Measurements from ENCODE around the gene MTHFSD.

MTHFSD gene

GRCh38 chr16:86528061-86528929, 26.7 kb downstream of the MTHFSD start:
- no peak for DNase-seq

DNA sequence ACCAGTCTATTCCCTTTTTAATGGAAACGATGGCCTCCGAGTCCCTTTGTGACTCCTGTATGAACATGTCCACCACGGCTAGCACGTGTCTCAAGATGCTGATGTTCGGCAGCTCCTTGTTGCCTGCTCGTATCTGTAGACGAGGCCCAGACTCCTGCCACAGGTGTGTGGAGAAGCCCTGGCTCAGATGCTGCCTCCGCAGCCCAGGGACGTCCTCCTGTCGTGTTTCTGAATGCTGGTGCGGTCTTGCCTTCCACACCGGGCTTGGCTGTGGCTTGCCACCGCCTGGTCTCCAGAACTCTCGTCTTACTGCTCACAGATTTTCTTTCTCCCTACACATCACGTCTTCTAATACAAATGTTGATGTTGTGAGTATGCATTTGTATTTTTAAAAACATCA, 27.7 kb downstream of the MTHFSD start:
- DNase-seq, result no peak

DNA sequence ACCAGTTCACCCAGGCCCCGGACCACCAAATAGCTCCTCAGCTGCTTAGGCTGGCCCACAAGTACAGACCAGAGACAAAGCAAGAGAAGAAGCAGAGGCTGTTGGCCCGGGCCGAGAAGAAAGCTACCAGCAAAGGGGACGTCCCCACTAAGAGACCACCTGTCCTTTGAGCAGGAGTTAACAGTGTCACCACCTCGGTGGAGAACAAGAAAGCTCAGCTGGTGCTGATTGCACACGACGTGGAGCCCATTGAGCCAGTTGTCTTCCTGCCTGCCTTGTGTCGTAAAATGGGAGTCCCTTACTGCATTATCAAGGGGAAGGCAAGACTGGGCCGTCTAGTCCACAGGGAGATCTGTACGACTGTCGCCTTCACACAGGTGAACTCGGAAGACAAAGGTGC, 29.3 kb downstream of the MTHFSD start:
- DNase-seq, result no peak

DNA sequence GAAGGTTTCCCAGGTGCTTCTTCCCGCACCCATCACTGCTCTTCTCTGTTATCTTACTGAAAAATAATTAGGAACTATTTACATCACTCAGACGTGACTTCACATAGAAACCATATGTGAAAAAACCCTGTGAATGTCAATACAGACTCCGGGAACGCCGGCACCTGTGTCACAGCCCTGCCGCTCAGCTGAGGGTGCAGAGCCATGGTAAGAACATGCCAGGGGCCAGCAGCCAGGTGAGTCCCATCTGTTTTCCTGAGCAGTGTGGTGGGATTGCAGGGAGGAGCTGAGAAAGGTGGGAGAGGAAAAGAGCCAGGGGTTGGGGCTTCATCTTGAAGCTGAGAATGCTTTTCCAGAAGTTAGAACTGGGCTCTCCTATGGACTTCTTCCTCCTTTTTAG, 31.0 kb downstream of the MTHFSD start:
- no peak for DNase-seq

- DNase-seq, result no peak
Measured at GRCh38 chr16:86523166-86523740, 31.8 kb downstream of the MTHFSD start.

GRCh38 chr16:86522634-86523033, 32.4 kb downstream of the MTHFSD start:
- DNase-seq, result no peak

- DNase-seq, result no peak
Measured at GRCh38 chr16:86521236-86522197, 33.5 kb downstream of the MTHFSD start.

DNA sequence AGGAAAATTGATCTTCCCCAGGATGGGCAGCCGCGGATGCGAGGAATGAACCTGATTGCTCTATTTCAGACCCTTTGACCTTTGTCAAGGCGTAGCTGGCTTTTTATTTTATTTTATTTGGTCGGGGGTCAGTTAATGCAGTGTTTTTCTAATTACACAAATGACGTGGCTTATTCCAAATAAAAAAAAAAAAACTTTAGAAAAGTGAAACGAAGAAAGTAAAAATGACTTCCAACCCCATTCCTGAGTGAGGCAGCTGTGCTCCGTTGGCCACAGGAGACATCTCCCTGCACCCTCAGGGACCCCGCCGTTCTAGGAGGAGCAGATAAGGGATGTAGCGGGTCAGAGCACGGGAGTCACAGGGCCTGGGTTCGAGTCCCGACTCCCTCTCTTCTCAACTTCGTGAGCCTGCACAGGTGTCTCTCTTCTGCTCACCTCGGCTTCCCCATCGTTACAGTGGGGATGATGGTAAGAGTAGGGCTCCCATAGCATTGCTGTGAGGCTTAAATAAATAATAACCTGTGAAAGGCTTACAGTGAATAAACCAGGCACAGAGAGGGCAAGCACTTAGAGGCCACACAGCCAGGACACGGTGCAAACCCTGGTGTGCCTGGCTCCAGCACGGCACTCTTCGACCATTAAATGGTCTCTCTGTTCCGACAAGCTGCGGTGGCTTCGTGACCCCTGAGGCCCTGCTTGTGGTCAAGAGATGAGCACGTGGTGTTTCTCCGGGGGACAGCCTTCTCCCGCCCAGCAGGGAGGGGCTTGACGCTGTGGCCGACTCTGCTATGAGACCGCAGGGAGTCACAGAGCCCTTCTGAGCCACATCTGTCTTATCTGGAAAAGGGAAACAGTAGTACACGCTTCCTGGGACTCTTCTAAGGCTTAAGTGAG, 34.5 kb downstream of the MTHFSD start:
- no peak for DNase-seq

DNA sequence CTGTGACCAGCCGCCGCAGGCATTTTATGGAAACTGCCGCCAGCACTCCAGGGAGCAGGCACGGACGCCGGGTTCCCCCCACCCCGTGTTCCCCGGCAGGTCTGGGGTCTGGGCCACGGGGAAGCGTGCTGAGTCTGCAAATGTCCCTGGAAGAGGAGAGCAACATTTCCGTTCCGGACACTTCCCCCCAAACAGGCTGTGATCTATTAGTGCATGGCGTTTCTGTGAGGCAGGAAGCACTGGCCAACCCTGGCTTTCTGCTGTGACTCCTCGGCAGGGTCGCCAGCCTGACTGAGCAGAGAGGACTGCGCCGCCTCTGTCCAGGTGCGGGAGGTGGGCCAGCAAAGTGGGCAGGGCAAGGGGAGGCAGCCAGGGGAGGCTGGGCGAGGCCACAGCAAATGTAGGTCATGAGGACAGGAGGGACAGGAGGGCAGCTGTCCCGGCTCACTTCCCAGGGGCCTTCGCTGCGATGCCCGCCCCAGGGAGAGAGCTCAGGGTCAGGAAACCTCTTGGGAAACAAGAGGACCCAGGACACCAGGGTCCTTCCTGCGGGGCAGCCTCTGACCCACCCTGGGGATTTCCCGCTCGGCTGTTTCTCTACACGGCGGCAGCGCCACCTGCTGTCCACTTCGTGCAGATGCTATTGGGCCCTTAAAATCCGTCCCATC, 35.3 kb downstream of the MTHFSD start:
- DNase-seq, result peak; percentile 28

- DNase-seq, result no peak
Measured at GRCh38 chr16:86519007-86519648, 35.9 kb downstream of the MTHFSD start.

- DNase-seq, result peak; percentile 21
Measured at GRCh38 chr16:86517652-86518258, 37.3 kb downstream of the MTHFSD start.

- DNase-seq, result no peak
Measured at GRCh38 chr16:86517033-86517432, 38.0 kb downstream of the MTHFSD start.

DNA sequence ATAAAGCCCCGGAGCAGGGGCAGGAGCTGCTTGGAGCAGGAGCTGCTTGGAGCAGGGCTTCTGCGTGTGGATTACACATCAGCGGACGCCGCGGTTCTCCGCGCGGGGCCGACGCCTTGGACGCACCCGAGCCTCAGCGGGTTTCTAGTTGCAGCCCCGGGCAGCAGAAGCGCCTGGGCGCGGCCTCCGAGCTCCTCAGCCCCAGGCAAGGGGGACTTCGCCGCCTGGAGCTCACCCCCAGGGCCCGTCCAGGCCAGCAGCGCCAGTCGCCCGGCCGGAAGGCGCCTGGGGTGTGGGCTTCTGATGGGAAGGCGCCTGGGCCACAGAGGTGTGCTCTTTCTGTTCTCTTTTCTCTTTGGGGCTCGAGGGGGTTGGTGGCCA, 38.4 kb downstream of the MTHFSD start:
- DNase-seq, result no peak

GRCh38 chr16:86515777-86516622, 39.0 kb downstream of the MTHFSD start:
- no peak for DNase-seq

DNA sequence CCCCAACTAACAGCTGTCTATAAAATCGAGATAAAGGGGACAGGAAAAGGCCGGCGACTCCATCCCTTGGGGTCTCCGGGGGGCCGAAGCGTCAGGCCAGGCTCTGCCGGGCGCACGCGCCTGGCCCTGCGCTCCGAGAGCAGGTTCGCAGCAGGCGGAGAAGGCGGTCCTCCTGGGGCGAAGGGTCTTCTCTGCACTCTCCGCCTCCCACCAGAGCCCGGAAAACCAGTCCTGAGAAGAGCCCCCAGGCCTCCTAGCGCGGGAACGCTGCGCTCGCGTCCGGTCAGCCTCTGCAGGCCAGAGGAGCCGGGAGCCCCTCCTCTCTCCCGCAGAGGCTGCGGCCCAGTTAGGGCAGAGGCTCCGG, 39.6 kb downstream of the MTHFSD start:
- DNase-seq, result no peak

DNA sequence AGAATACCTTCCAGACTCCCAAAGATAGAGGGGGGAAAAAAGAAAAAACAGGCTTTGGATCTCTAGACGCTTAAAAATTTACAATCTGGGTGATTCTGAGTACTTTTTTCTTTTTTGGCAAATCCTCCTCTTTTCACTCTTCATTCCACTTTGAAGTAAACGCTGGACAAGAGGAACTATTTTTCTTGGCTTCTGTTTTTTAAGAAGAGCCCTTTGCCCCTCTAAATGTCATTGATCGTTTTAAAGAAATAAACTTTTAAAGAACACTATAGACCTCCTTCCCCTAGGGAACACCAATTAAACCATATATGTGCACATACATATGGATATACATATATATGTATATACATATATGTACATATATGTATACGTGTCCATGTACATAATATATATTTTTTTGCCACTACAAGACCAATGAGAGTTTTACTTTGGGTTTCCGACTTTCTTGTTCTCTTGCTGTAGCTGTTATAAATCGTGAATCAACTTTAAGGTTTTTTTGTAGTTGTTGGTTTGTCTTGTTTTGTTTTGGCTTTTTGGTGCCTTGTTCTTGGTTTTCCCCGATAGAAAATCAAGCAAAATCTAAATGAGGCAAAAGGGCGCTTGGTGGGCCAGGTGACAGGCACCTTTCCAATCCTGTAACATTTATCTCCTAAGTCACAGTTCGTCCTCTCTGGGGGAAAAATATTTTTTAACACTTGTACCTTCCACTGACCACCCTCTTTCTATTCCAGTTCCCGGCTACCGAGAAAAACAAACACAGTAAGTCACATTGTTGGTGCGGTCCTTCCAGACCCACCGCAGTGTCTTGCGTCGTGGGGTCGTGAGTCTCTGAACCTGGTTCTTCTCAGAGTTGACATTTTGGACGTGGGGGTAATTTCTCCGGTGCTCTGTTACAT, 40.3 kb downstream of the MTHFSD start:
- DNase-seq, result no peak

- DNase-seq, result no peak
Measured at GRCh38 chr16:86513471-86514277, 41.4 kb downstream of the MTHFSD start.
